SK-N-SH (cell line): Measurements from ENCODE around the gene MEGF10. TPM values are rescaled to one million over a fixed set of nuclear protein-coding genes. Genes with fewer than 3 reads are reported as not detected.

Experiments
- CTCF ChIA-PET: fragments of 300-600, 350-600 bp; formaldehyde crosslinking; extraction: SDS; loops from one replicate; lab custom pipeline; 2021; lab: Yijun Ruan, JAX
- POLR2A ChIA-PET: fragments of 350-600 bp; sonication (Branson Sonifier 250); formaldehyde crosslinking; extraction: SDS; loops from one replicate; lab custom pipeline; 2020; ENCODE audit warnings: antibody characterized with exemption, inconsistent platforms; lab: Yijun Ruan, JAX
- DNase-seq: peaks from one replicate; pipeline ENCODE4 v3.0.0; 2012
- H2AFZ ChIP-seq: fragments of 200-600 bp; sonication (generic); 2 replicates; pipeline ENCODE4 v1.8.1; 2016; ENCODE audit warnings: antibody characterized with exemption, mild to moderate bottlenecking, low read depth
- H3F3A ChIP-seq: fragments of 200-600 bp; sonication (generic); replicated peaks from 2 replicates; pipeline ENCODE3; 2016; ENCODE audit warnings: antibody characterized with exemption, mild to moderate bottlenecking; ENCODE audit not compliant: insufficient read depth
- H3K27ac ChIP-seq, 2 experiments: fragments of 200-500 bp in 1 of 2; fragments of 200-600 bp in 1 of 2; sonication (Bioruptor generic) in 1 of 2; sonication (generic), shearing (Covaris generic) in 1 of 2; 2 replicates each; pipeline versions ENCODE4 v1.5.1 to v1.6.1; 2014 to 2016; ENCODE audit warnings: low read depth in 2 of 2, inconsistent platforms in 1 of 2, low read length in 1 of 2, mild to moderate bottlenecking in 1 of 2, mixed read lengths in 1 of 2
- H3K27me3 ChIP-seq: fragments of 200-600 bp; sonication (generic), shearing (Covaris generic); 2 replicates; pipeline ENCODE4 v1.6.1; 2016; ENCODE audit warnings: mixed run types; ENCODE audit not compliant: insufficient read depth
- H3K36me3 ChIP-seq, 2 experiments: fragments of 200-500 bp in 1 of 2; fragments of 200-600 bp in 1 of 2; sonication (Bioruptor generic) in 1 of 2; sonication (generic) in 1 of 2; replicated peaks in 1 of 2; 2 replicates each; pipeline versions ENCODE3 to v1.5.1; 2014 to 2016; ENCODE audit warnings: low read length in 1 of 2, mild to moderate bottlenecking in 1 of 2; ENCODE audit not compliant: insufficient read depth in 2 of 2, control insufficient read depth in 1 of 2
- H3K4me1 ChIP-seq, 2 experiments: fragments of 200-500 bp in 1 of 2; fragments of 200-600 bp in 1 of 2; sonication (Bioruptor generic) in 1 of 2; sonication (generic), shearing (Covaris generic) in 1 of 2; 2 replicates each; pipeline versions ENCODE4 v1.5.1 to v1.6.1; 2014 to 2016; ENCODE audit warnings: low read depth in 1 of 2, low read length in 1 of 2, mixed run types in 1 of 2; ENCODE audit not compliant: insufficient read depth in 2 of 2, control insufficient read depth in 1 of 2
- H3K4me2 ChIP-seq: fragments of 200-600 bp; sonication (generic), shearing (Covaris generic); 2 replicates; pipeline ENCODE4 v1.6.1; 2017; ENCODE audit warnings: mixed run types
- H3K4me3 ChIP-seq, 2 experiments: fragments of 200-500 bp in 1 of 2; fragments of 200-600 bp in 1 of 2; sonication (Bioruptor generic) in 1 of 2; sonication (generic), shearing (Covaris generic) in 1 of 2; 2 replicates each; pipeline versions ENCODE4 v1.5.1 to v1.8.1; 2014 to 2016; ENCODE audit warnings: low read depth in 2 of 2, inconsistent platforms in 1 of 2, low read length in 1 of 2, mild to moderate bottlenecking in 1 of 2, mixed read lengths in 1 of 2, moderate library complexity in 1 of 2
- H3K79me2 ChIP-seq: fragments of 200-600 bp; sonication (generic); 2 replicates; pipeline ENCODE4 v1.8.1; 2017; ENCODE audit warnings: mild to moderate bottlenecking; ENCODE audit not compliant: insufficient read depth
- H3K9ac ChIP-seq: fragments of 200-600 bp; sonication (generic); 2 replicates; pipeline ENCODE4 v1.6.1; 2017; ENCODE audit warnings: mixed run types
- H3K9me2 ChIP-seq: fragments of 200-600 bp; sonication (generic); 2 replicates; pipeline ENCODE4 v1.6.1; 2017; ENCODE audit warnings: mixed run types
- H3K9me3 ChIP-seq: fragments of 200-600 bp; sonication (generic); 2 replicates; pipeline ENCODE4 v1.6.1; 2017; ENCODE audit warnings: mixed run types, mild to moderate bottlenecking, moderate library complexity
- H4K20me1 ChIP-seq: fragments of 200-600 bp; sonication (generic); 2 replicates; pipeline ENCODE4 v1.6.1; 2017; ENCODE audit warnings: mild to moderate bottlenecking, mixed run types; ENCODE audit not compliant: insufficient read depth
- CTCF ChIP-seq: fragments of 200-600 bp; sonication (generic); IDR thresholded peaks from 2 replicates; pipeline ENCODE4 v1.6.1; 2017; ENCODE audit warnings: antibody characterized with exemption, mild to moderate bottlenecking, moderate library complexity
- EZH2phosphoT487 ChIP-seq: fragments of 200-600 bp; sonication (generic); IDR thresholded peaks from 2 replicates; pipeline ENCODE4 v1.6.1; 2017; ENCODE audit warnings: low read depth, mixed run types, mild to moderate bottlenecking, antibody characterized with exemption, moderate library complexity, borderline replicate concordance
- GABPA ChIP-seq: IDR thresholded peaks from 2 replicates; pipeline ENCODE4 v1.4.0; 2012; ENCODE audit warnings: low read depth, mild to moderate bottlenecking
- GATA2 ChIP-seq: sonication (generic); formaldehyde crosslinking; IDR thresholded peaks from 2 replicates; pipeline ENCODE4 v1.5.0; 2020; ENCODE audit warnings: mild to moderate bottlenecking, missing genetic modification reagents
- IRF3 ChIP-seq: fragments of 150-350 bp; IDR thresholded peaks from 2 replicates; pipeline ENCODE4 v1.6.1; 2016; ENCODE audit warnings: mild to moderate bottlenecking, low read depth, low read length
- JUND ChIP-seq: IDR thresholded peaks from 2 replicates; pipeline ENCODE4 v1.4.0; 2012
- MEF2A ChIP-seq: IDR thresholded peaks from 2 replicates; pipeline ENCODE4 v1.4.0; 2012; ENCODE audit warnings: low read depth, borderline replicate concordance
- MXI1 ChIP-seq: IDR thresholded peaks from 2 replicates; pipeline ENCODE4 v1.6.1; 2012; ENCODE audit warnings: mild to moderate bottlenecking, low read depth, low read length, improper control_type of control experiment
- NRF1 ChIP-seq: IDR thresholded peaks from 2 replicates; pipeline ENCODE4 v1.6.1; 2012; ENCODE audit warnings: low read depth, mild to moderate bottlenecking, low read length
- POLR2AphosphoS5 ChIP-seq: IDR thresholded peaks from 2 replicates; pipeline ENCODE4 v1.6.1; 2012; ENCODE audit warnings: low read depth, low read length
- RAD21 ChIP-seq: IDR thresholded peaks from 2 replicates; pipeline ENCODE4 v1.6.1; 2012; ENCODE audit warnings: mild to moderate bottlenecking, low read length
- RCOR1 ChIP-seq: fragments of 150-350 bp; IDR thresholded peaks from 2 replicates; pipeline ENCODE4 v1.6.1; 2017; ENCODE audit warnings: antibody characterized with exemption, low read length
- REST ChIP-seq: IDR thresholded peaks from 2 replicates; pipeline ENCODE4 v1.6.1; 2012; ENCODE audit warnings: mild to moderate bottlenecking, low read depth, low read length, moderate library complexity
- RXRA ChIP-seq: IDR thresholded peaks from 2 replicates; pipeline ENCODE4 v1.4.0; 2012; ENCODE audit warnings: low read depth, mild to moderate bottlenecking, borderline replicate concordance
- SIN3A ChIP-seq: IDR thresholded peaks from 2 replicates; pipeline ENCODE4 v1.6.1; 2012; ENCODE audit warnings: low read depth, mild to moderate bottlenecking, low read length, moderate library complexity, borderline replicate concordance
- USF1 ChIP-seq: IDR thresholded peaks from 2 replicates; pipeline ENCODE4 v1.4.0; 2012; ENCODE audit warnings: low read depth, borderline replicate concordance
- YY1 ChIP-seq: IDR thresholded peaks from 2 replicates; pipeline ENCODE4 v1.4.0; 2012; ENCODE audit warnings: low read depth, mild to moderate bottlenecking
- WGBS: methylation state at CpG from one replicate; pipeline ENCODE4 v1.1.6; 2017; ENCODE audit warnings: low lambda C conversion rate; 5-methylcytosine and 5-hydroxymethylcytosine counted together
- polyA plus RNA-seq, 3 experiments: library from polyadenylated mRNA; depleted of rRNA; stranded (reverse); fragments of >200 nt; gene quantifications; 2 replicates each; pipeline ENCODE4 v1.2.3, GENCODE V29; 2012

MEGF10 gene
- polyA plus RNA-seq, 1 of the 3 experiments (the other 2 are of a cell fraction), result 1.1 TPM

- Histone ChIP-seq H3K27me3 (no peaks in the 10 kb centered on the region), H3K4me1 (no peaks in the 10 kb centered on the region; a peak in 2 of 4 replicates), H3K9me2 (no peaks in the 10 kb centered on the region), H3K27ac (no peak overlapping the region), H3K9me3 (no peaks in the 10 kb centered on the region), H3F3A (no peaks in the 10 kb centered on the region), H2AFZ (no peak overlapping the region), H3K79me2 (no peaks in the 10 kb centered on the region)
- POLR2A ChIA-PET, result no interaction called here
- TF ChIP-seq NRF1 (no peak), RCOR1 (no peak), USF1 (no peak), IRF3 (no peak), MEF2A (no peak), EZH2phosphoT487 (no peak), SIN3A (no peak), RAD21 (no peak), JUND (no peak), CTCF (no peak), RXRA (no peak)
- TF ChIP-seq, all 33 proteins: peak for 0
- Histone ChIP-seq H3K4me2 (no peak overlapping the region), H3K4me3 (no peak overlapping the region), H3K36me3 (no peaks in the 10 kb centered on the region), H3K9ac (no peak overlapping the region), H4K20me1 (no peaks in the 10 kb centered on the region)
- DNase-seq, result no peak
- 84% methylated on average over 15 of the region's 15 CpGs for whole genome bisulfite sequencing
- CTCF ChIA-PET, result no interaction called here
Observed at GRCh38 chr5:127409921-127410675, 119.5 kb downstream of the MEGF10 start.

- no peaks in the 10 kb centered on the region for H3K9me2 ChIP-seq
- POLR2A ChIA-PET, result no interaction called here
- TF ChIP-seq REST, result no peak
- TF ChIP-seq POLR2AphosphoS5, result no peak
- TF ChIP-seq MXI1, result no peak
- TF ChIP-seq USF1, result no peak
- no peak for TF ChIP-seq YY1
- no peak for TF ChIP-seq GATA2
- TF ChIP-seq GABPA, result no peak
Observed at GRCh38 chr5:127410959-127411358, 120.4 kb downstream of the MEGF10 start.

More at GRCh38 chr5:127410959-127411358, 120.4 kb downstream of the MEGF10 start:
- no peaks in the 10 kb centered on the region; a peak in 2 of 4 replicates for H3K4me1 ChIP-seq
- no peak overlapping the region for H3K9ac ChIP-seq
- H3K9me3 ChIP-seq, result no peaks in the 10 kb centered on the region
- H3K27me3 ChIP-seq, result no peaks in the 10 kb centered on the region
- no peaks in the 10 kb centered on the region for H3F3A ChIP-seq
- DNase-seq, result no peak
- CTCF ChIA-PET, result interaction anchor here (1.5 kb wide), 1 partner anchor 121 kb away, joined by 3 read pairs; no protein-coding TSS in a partner anchor
- no peaks in the 10 kb centered on the region for H4K20me1 ChIP-seq
- WGBS, result 90% methylated on average over 4 of the region's 4 CpGs
- no peak overlapping the region for H2AFZ ChIP-seq
- no peaks in the 10 kb centered on the region for H3K79me2 ChIP-seq
- H3K36me3 ChIP-seq, result no peaks in the 10 kb centered on the region
- H3K27ac ChIP-seq, result no peak overlapping the region
- H3K4me3 ChIP-seq, result no peak overlapping the region
- no peak overlapping the region for H3K4me2 ChIP-seq
